Tibial nerve (tissue), 4 donors: ENCODE data around the gene ZNF512. TPM values are rescaled to one million over a fixed set of nuclear protein-coding genes. Genes with fewer than 3 reads are reported as not detected.
A peak's percentile ranks its signal among the peaks of the same experiment; 100 is the strongest.
"Not testable (repeated sequence)": the region's sequence is repeated elsewhere in the genome, so short reads cannot be mapped to it uniquely, and the experiment has no call there.

Experiments
- DNase-seq, 2 donors: peaks; one replicate each; pipeline ENCODE4 v3.0.0-alpha.2; 2019; ENCODE audit warnings: low spot score in 2 of 2
- H3K27ac ChIP-seq, 4 donors: fragments of 200-600 bp; sonication (generic) in 3 of 4; one replicate each; pipeline ENCODE4 v1.5.1; 2017 to 2019; ENCODE audit warnings: mild to moderate bottlenecking in 1 of 4
- H3K27me3 ChIP-seq, 2 donors: fragments of 200-600 bp; sonication (generic) in 1 of 2; one replicate each; pipeline versions ENCODE4 v1.5.1 to v1.6.0; 2017 to 2019
- H3K36me3 ChIP-seq, 3 donors: fragments of 200-600 bp; sonication (generic); one replicate each; pipeline ENCODE4 v1.5.1; 2018 to 2019
- H3K4me1 ChIP-seq, 4 donors: fragments of 200-600 bp; sonication (generic) in 3 of 4; one replicate each; pipeline ENCODE4 v1.5.1; 2017 to 2019
- H3K4me3 ChIP-seq, 4 donors: fragments of 200-600 bp; sonication (generic) in 3 of 4; one replicate each; pipeline ENCODE4 v1.5.1; 2017 to 2019; ENCODE audit warnings: mild to moderate bottlenecking in 1 of 4, moderate library complexity in 1 of 4
- H3K9me3 ChIP-seq, 4 donors: fragments of 200-600 bp; sonication (generic) in 3 of 4; one replicate each; pipeline ENCODE4 v1.5.1; 2017 to 2019
- EP300 ChIP-seq, 2 donors: sonication (generic); formaldehyde crosslinking; IDR thresholded peaks; one replicate each; pipeline ENCODE4 v1.6.1; 2017; ENCODE audit warnings: antibody characterized with exemption in 2 of 2, mild to moderate bottlenecking in 1 of 2
- POLR2A ChIP-seq, 2 donors: fragments of 450-650 bp; IDR thresholded peaks; one replicate each; pipeline ENCODE4 v1.6.1; 2017; ENCODE audit warnings: antibody characterized with exemption in 2 of 2, mild to moderate bottlenecking in 2 of 2, moderate library complexity in 2 of 2
- WGBS, 2 donors: methylation state at CpG; one replicate each; pipeline ENCODE4 v1.1.5; 2018; 5-methylcytosine and 5-hydroxymethylcytosine counted together
- total RNA-seq, 4 donors: library from RNA; depleted of rRNA; stranded (reverse); fragments of >200 nt; gene quantifications; one replicate each; pipeline ENCODE4 v1.1.0, GENCODE V29; 2016
- TF ChIP-seq, protein P1 (sequence below), 5 experiments: fragments of 200-600 bp in 3 of 5; fragments of 450-650 bp in 2 of 5; sonication (generic) in 3 of 5; IDR thresholded peaks; one replicate each; pipeline ENCODE4 v1.5.1; 2016 to 2019; ENCODE audit warnings: antibody characterized with exemption in 5 of 5, mild to moderate bottlenecking in 3 of 5, moderate library complexity in 2 of 5

The ZNF512 gene, protein sequence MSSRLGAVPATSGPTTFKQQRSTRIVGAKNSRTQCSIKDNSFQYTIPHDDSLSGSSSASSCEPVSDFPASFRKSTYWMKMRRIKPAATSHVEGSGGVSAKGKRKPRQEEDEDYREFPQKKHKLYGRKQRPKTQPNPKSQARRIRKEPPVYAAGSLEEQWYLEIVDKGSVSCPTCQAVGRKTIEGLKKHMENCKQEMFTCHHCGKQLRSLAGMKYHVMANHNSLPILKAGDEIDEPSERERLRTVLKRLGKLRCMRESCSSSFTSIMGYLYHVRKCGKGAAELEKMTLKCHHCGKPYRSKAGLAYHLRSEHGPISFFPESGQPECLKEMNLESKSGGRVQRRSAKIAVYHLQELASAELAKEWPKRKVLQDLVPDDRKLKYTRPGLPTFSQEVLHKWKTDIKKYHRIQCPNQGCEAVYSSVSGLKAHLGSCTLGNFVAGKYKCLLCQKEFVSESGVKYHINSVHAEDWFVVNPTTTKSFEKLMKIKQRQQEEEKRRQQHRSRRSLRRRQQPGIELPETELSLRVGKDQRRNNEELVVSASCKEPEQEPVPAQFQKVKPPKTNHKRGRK
- total RNA-seq: 10 to 100 TPM; 29.9 to 52.0 (median 42.4) TPM

- Histone ChIP-seq H3K27me3 (no peaks in the 10 kb centered on the region), H3K36me3 (peaks cover 0 to 4% (median 0%) of the 10 kb centered on the region in 3 donors), H3K27ac (peak within 1 kb of the TSS; percentile 39 to 82 (median 74)), H3K9me3 (peaks cover 0 to 34% (median 10%) of the 10 kb centered on the region in 4 donors), H3K4me1 (peaks cover 0 to 34% (median 19%) of the 10 kb centered on the region in 4 donors), H3K4me3 (peak within 1 kb of the TSS; percentile 48 to 83 (median 65))
- peak; percentile 51 to 66 for DNase-seq
- TF ChIP-seq, protein P1, sequence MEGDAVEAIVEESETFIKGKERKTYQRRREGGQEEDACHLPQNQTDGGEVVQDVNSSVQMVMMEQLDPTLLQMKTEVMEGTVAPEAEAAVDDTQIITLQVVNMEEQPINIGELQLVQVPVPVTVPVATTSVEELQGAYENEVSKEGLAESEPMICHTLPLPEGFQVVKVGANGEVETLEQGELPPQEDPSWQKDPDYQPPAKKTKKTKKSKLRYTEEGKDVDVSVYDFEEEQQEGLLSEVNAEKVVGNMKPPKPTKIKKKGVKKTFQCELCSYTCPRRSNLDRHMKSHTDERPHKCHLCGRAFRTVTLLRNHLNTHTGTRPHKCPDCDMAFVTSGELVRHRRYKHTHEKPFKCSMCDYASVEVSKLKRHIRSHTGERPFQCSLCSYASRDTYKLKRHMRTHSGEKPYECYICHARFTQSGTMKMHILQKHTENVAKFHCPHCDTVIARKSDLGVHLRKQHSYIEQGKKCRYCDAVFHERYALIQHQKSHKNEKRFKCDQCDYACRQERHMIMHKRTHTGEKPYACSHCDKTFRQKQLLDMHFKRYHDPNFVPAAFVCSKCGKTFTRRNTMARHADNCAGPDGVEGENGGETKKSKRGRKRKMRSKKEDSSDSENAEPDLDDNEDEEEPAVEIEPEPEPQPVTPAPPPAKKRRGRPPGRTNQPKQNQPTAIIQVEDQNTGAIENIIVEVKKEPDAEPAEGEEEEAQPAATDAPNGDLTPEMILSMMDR (IDR thresholded peaks at IDR 0.05): peak in 2 of 5 experiments; percentile 5 to 16
- TF ChIP-seq EP300 (IDR thresholded peaks at IDR 0.05): peak in 1 of 2 donors; percentile 88
- peak; percentile 34 to 54 for TF ChIP-seq POLR2A (IDR thresholded peaks at IDR 0.05)
- 0 to 1% methylated on average over 20 to 36 of the region's 38 CpGs for WGBS, 2 donors
These were observed at the start of gene ZNF512 for GRCh38 chr2:27582695-27583389. Gene ZNF512, plus strand, starts transcription at chr2:27583042. Its CDS starts 71 bp downstream, at chr2:27583113.

DNA sequence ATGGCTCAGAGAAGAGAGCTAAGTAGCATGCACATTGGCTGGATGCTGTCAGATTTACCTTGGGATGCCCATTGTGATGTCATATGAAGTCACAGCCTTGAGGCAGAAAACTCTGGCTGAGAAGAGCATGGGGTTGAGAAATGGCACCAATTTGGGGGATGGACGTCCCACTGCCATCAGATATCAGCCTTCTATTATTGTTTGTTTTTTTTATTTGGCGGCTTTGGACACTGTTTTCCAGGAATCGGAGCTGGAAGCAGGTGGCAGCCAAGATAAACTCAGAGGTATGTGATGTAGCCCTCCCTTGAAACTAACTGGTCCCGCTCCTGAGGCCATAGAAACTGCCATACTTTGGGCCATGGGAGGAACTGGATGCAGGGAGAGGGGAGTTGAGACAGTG lies 45.6 kb upstream of the ZNF512 start:
- no peak for DNase-seq
- WGBS, 2 donors: 62 to 63% methylated on average over 4 of the region's 4 CpGs
- no peak overlapping the region for H3K4me3 ChIP-seq
- no peaks in the 10 kb centered on the region for H3K9me3 ChIP-seq
- TF ChIP-seq POLR2A (IDR thresholded peaks at IDR 0.05) (no peak), EP300 (IDR thresholded peaks at IDR 0.05) (no peak)
- TF ChIP-seq, protein P1 (IDR thresholded peaks at IDR 0.05): no peak
- no peaks in the 10 kb centered on the region for H3K36me3 ChIP-seq
- H3K4me1 ChIP-seq: no peaks in the 10 kb centered on the region
- no peak overlapping the region for H3K27ac ChIP-seq
- H3K27me3 ChIP-seq: no peaks in the 10 kb centered on the region

- H3K27me3 ChIP-seq, DNase-seq, H3K4me3 ChIP-seq, H3K36me3 ChIP-seq, H3K4me1 ChIP-seq, H3K9me3 ChIP-seq, H3K27ac ChIP-seq: not testable (repeated sequence)
- 36 to 48% methylated on average over 4 to 6 of the region's 6 CpGs for WGBS, 2 donors
These were observed 43.9 kb upstream of the ZNF512 start for GRCh38 chr2:27538839-27539450.

DNA sequence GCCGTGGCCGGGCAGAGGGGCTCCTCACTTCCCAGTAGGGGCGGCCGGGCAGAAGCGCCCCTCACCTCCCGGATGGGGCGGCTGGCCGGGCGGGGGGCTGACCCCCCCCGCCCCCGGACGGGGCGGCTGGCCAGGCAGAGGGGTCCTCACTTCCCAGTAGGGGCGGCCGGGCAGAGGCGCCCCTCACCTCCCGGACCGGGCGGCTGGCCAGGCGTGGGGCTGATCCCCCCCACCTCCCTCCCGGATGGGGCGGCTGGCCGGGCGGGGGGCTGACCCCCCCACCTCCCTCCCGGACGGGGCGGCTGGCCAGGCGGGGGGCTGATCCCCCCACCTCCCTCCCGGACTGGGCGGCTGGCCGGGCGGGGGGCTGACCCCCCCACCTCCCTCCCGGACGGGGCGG lies 43.2 kb upstream of the ZNF512 start:
- not testable (repeated sequence) for DNase-seq, H3K4me3 ChIP-seq, H3K27ac ChIP-seq, H3K4me1 ChIP-seq, H3K9me3 ChIP-seq, H3K36me3 ChIP-seq, H3K27me3 ChIP-seq
- 33 to 73% methylated on average over 4 to 8 of the region's 35 CpGs for WGBS, 2 donors

DNA sequence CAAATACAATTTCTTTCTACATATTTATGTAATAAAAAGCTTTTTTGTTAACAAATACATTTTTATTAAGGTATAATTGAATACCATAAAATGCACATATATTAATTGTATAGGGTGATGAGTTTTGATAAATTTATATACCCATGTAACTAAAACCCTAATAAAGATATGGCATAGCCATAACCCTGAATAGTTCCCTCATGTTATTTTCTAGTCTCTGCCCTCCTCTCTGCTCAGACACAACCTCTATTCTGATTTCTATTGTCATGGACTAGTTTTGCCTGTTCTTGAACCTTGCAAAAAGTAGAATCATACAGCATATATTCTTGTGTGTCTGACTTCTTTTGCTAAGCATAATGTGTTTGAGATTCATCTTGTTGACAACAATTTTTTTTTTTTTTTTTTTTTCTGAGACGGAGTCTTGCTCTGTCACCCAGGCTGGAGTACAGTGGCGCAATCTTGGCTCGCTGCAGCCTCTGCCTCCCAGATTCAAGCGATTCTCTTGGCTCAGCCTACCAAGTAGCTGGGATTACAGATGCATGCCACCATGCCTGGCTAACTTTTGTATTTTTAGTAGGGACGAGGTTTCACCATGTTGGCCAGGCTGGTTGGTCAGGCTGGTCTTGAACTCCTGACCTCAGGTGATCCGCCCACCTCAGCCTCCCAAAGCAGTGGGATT lies 38.6 kb upstream of the ZNF512 start:
- 91% methylated on average over 6 of the region's 6 CpGs for WGBS, 2 donors
- no peaks in the 10 kb centered on the region for H3K27me3 ChIP-seq
- H3K36me3 ChIP-seq: no peaks in the 10 kb centered on the region
- no peak overlapping the region for H3K27ac ChIP-seq
- TF ChIP-seq, protein P1 (IDR thresholded peaks at IDR 0.05): no peak
- TF ChIP-seq POLR2A (IDR thresholded peaks at IDR 0.05) (no peak), EP300 (IDR thresholded peaks at IDR 0.05) (no peak)
- H3K9me3 ChIP-seq: no peaks in the 10 kb centered on the region
- no peak for DNase-seq
- no peak overlapping the region for H3K4me3 ChIP-seq
- H3K4me1 ChIP-seq: no peaks in the 10 kb centered on the region
